CD4-positive, alpha-beta memory T cell (primary cell): ENCODE data around the gene CPT1C. TPM values are rescaled to one million over a fixed set of nuclear protein-coding genes. Genes with fewer than 3 reads are reported as not detected.
A peak's percentile ranks its signal among the peaks of the same experiment; 100 is the strongest.

Experiments
- CTCF ChIA-PET: fragments of 350-600 bp; sonication (Branson Sonifier 250); formaldehyde crosslinking; loops from one replicate; lab custom pipeline; 2021; ENCODE audit warnings: inconsistent platforms; ENCODE audit not compliant: partially characterized antibody; lab: Charles Lee
- POLR2A ChIA-PET: fragments of 350-600 bp; sonication (Branson Sonifier 250); formaldehyde crosslinking; loops from one replicate; lab custom pipeline; 2021; ENCODE audit not compliant: partially characterized antibody; lab: Charles Lee
- DNase-seq, 5 donors: peaks; one replicate each; pipeline versions ENCODE4 v3.0.0 to v3.0.0-alpha.2; 2020 to 2022; ENCODE audit warnings: mixed read lengths in 1 of 5
- H3K27ac ChIP-seq: one replicate; pipeline ENCODE4 v1.7.0; 2013; ENCODE audit warnings: low read depth, low read length
- H3K27me3 ChIP-seq: 2 replicates; pipeline ENCODE4 v1.7.0; 2013; ENCODE audit warnings: mild to moderate bottlenecking, low read length, moderate library complexity; ENCODE audit not compliant: insufficient read depth
- H3K36me3 ChIP-seq: 2 replicates; pipeline ENCODE4 v1.7.0; 2013; ENCODE audit warnings: mild to moderate bottlenecking, low read length, moderate library complexity; ENCODE audit not compliant: insufficient read depth
- H3K4me1 ChIP-seq: 2 replicates; pipeline ENCODE4 v1.7.0; 2013; ENCODE audit warnings: mild to moderate bottlenecking, low read length, moderate library complexity; ENCODE audit not compliant: insufficient read depth
- H3K4me3 ChIP-seq, 2 donors: one replicate each; pipeline ENCODE4 v1.7.0; 2013; ENCODE audit warnings: low read length in 2 of 2, mild to moderate bottlenecking in 1 of 2
- H3K9me3 ChIP-seq, 2 donors: one replicate each; pipeline ENCODE4 v1.7.0; 2013; ENCODE audit warnings: low read length in 2 of 2, control low read depth in 1 of 2; ENCODE audit not compliant: control insufficient read depth in 1 of 2
- H3K27ac Mint-ChIP-seq, 7 donors: one replicate each; pipeline ENCODE4 v1.8.0; 2020 to 2021; ENCODE audit warnings: mixed read lengths in 7 of 7, mild to moderate bottlenecking in 6 of 7, inconsistent platforms in 3 of 7, moderate library complexity in 3 of 7
- H3K27me3 Mint-ChIP-seq, 2 donors: one replicate each; pipeline ENCODE4 v1.8.0; 2020 to 2021; ENCODE audit warnings: mixed read lengths in 2 of 2
- H3K36me3 Mint-ChIP-seq, 2 donors: one replicate each; pipeline ENCODE4 v1.8.0; 2020 to 2021; ENCODE audit warnings: mixed read lengths in 2 of 2, inconsistent platforms in 1 of 2, mild to moderate bottlenecking in 1 of 2
- H3K4me1 Mint-ChIP-seq, 4 donors: one replicate each; pipeline ENCODE4 v1.8.0; 2020 to 2021; ENCODE audit warnings: mixed read lengths in 4 of 4, mild to moderate bottlenecking in 1 of 4
- H3K4me3 Mint-ChIP-seq, 8 donors: one replicate each; pipeline ENCODE4 v1.8.0; 2020 to 2021; ENCODE audit warnings: mixed read lengths in 8 of 8, mild to moderate bottlenecking in 7 of 8, moderate library complexity in 6 of 8, inconsistent platforms in 3 of 8
- H3K9me3 Mint-ChIP-seq, 8 donors: one replicate each; pipeline ENCODE4 v1.8.0; 2020 to 2021; ENCODE audit warnings: mixed read lengths in 8 of 8, mild to moderate bottlenecking in 5 of 8, inconsistent platforms in 3 of 8, moderate library complexity in 1 of 8
- intact Hi-C: fragments of 100-400 bp; cut with micrococcal nuclease; formaldehyde crosslinking; loops from one replicate; pipeline ENCODE4 v1.15.1; 2023
- polyA plus RNA-seq, 2 donors: library from polyadenylated mRNA; unstranded; fragments of 300-500 nt; fragmentation: Illumina TruSeq; gene quantifications; one replicate each; pipeline ENCODE4 v1.2.3, GENCODE V29; 2021
- total RNA-seq, 2 experiments: library from RNA; stranded (reverse); gene quantifications; one replicate each; pipeline ENCODE4 v1.2.3, GENCODE V29; 2021

The CPT1C gene
- total and polyA plus RNA-seq, 4 experiments from 2014 or later, result 0.24 to 1.5 (median 0.61) TPM

- H3K4me1 ChIP-seq, result peaks cover 27% of the 10 kb centered on the region
These were observed 579 bp downstream of the CPT1C start for GRCh38 chr19:49691243-49692146.

GRCh38 chr19:49692147-49692506 lies 1.2 kb downstream of the CPT1C start:
- no peaks in the 10 kb centered on the region for H3K36me3 ChIP-seq
- Mint-ChIP-seq H3K27ac (no peak overlapping the region), H3K4me3 (peak overlapping the region in 2 of 8 donors; percentile 12 to 17), H3K4me1 (peaks cover 14 to 27% (median 17%) of the 10 kb centered on the region in 4 donors), H3K27me3 (peaks cover 10 to 16% of the 10 kb centered on the region in 2 donors), H3K36me3 (peaks cover 3 to 11% of the 10 kb centered on the region in 2 donors), H3K9me3 (no peaks in the 10 kb centered on the region)
- no peak overlapping the region for H3K4me3 ChIP-seq
- peaks cover 27% of the 10 kb centered on the region for H3K4me1 ChIP-seq
- DNase-seq, result no peak
- intact Hi-C loops, result no loop called here
- peaks cover 4% of the 10 kb centered on the region for H3K27me3 ChIP-seq
- no peak overlapping the region for H3K27ac ChIP-seq
- CTCF ChIA-PET, result no interaction called here
- POLR2A ChIA-PET, result interaction anchor here (0.8 kb wide), 1 partner anchor 52 kb away, joined by 3 read pairs; no protein-coding TSS in a partner anchor
- H3K9me3 ChIP-seq, result no peaks in the 10 kb centered on the region

More at GRCh38 chr19:49691243-49692146, 579 bp downstream of the CPT1C start:
- Mint-ChIP-seq H3K27ac (peak overlapping the region in 2 of 7 donors; percentile 43 to 45), H3K27me3 (peaks cover 10 to 16% of the 10 kb centered on the region in 2 donors), H3K36me3 (peaks cover 3 to 11% of the 10 kb centered on the region in 2 donors), H3K4me3 (peak overlapping the region; percentile 85 to 94 (median 90)), H3K4me1 (peaks cover 14 to 27% (median 17%) of the 10 kb centered on the region in 4 donors), H3K9me3 (no peaks in the 10 kb centered on the region)
- Histone ChIP-seq H3K27me3 (peaks cover 4% of the 10 kb centered on the region), H3K9me3 (no peaks in the 10 kb centered on the region), H3K27ac (peak overlapping the region; percentile 30), H3K4me3 (peak overlapping the region in 1 of 2 donors; percentile 49), H3K36me3 (no peaks in the 10 kb centered on the region)
- DNase-seq, result no peak
- intact Hi-C loops, result no loop called here
- ChIA-PET CTCF (no interaction called here), POLR2A (interaction anchor here (0.8 to 1.0 kb wide), 2 partner anchors 14 to 51 kb away, joined by 3 read pairs; partner anchors contain the start of gene PRMT1)

GRCh38 chr19:49696115-49696514 lies 5.2 kb downstream of the CPT1C start:
- H3K4me1 Mint-ChIP-seq, result peaks cover 3 to 11% (median 4%) of the 10 kb centered on the region in 4 donors
- H3K9me3 Mint-ChIP-seq, result no peaks in the 10 kb centered on the region
- Histone ChIP-seq H3K27ac (no peak overlapping the region), H3K4me3 (no peak overlapping the region), H3K27me3 (peaks cover 4% of the 10 kb centered on the region), H3K9me3 (no peaks in the 10 kb centered on the region), H3K36me3 (no peaks in the 10 kb centered on the region), H3K4me1 (peaks cover 6% of the 10 kb centered on the region)
- CTCF ChIA-PET, result interaction anchor here (0.5 to 1.2 kb wide), 4 partner anchors 11 to 512 kb away, joined by 3 to 5 read pairs (median 4); no protein-coding TSS in a partner anchor
- POLR2A ChIA-PET, result no interaction called here
- H3K27ac Mint-ChIP-seq, result no peak overlapping the region
- intact Hi-C loops, result no loop called here
- no peak for DNase-seq
- H3K36me3 Mint-ChIP-seq, result no peaks in the 10 kb centered on the region
- no peak overlapping the region for H3K4me3 Mint-ChIP-seq
- H3K27me3 Mint-ChIP-seq, result peaks cover 4 to 8% of the 10 kb centered on the region in 2 donors

- Histone ChIP-seq H3K36me3 (no peaks in the 10 kb centered on the region), H3K4me3 (no peak overlapping the region), H3K27ac (no peak overlapping the region), H3K27me3 (peaks cover 4% of the 10 kb centered on the region), H3K9me3 (no peaks in the 10 kb centered on the region), H3K4me1 (no peaks in the 10 kb centered on the region)
- intact Hi-C loops, result no loop called here
- no peak for DNase-seq
- Mint-ChIP-seq H3K36me3 (no peaks in the 10 kb centered on the region), H3K27ac (peak overlapping the region in 1 of 7 donors; percentile 25), H3K4me1 (peaks cover 0 to 6% (median under 1%) of the 10 kb centered on the region in 4 donors), H3K4me3 (no peak overlapping the region), H3K27me3 (peaks cover 3 to 4% of the 10 kb centered on the region in 2 donors), H3K9me3 (no peaks in the 10 kb centered on the region)
- ChIA-PET POLR2A (no interaction called here), CTCF (interaction anchor here (1.0 kb wide), 1 partner anchor 12 kb away, joined by 4 read pairs; no protein-coding TSS in a partner anchor)
These were observed 5.9 kb downstream of the CPT1C start for GRCh38 chr19:49696865-49697264.

GRCh38 chr19:49699364-49699763 lies 8.4 kb downstream of the CPT1C start:
- Histone ChIP-seq H3K27ac (no peak overlapping the region), H3K27me3 (no peaks in the 10 kb centered on the region), H3K4me3 (no peak overlapping the region), H3K9me3 (no peaks in the 10 kb centered on the region), H3K36me3 (no peaks in the 10 kb centered on the region), H3K4me1 (no peaks in the 10 kb centered on the region)
- no peaks in the 10 kb centered on the region for H3K36me3 Mint-ChIP-seq
- intact Hi-C loops, result no loop called here
- H3K9me3 Mint-ChIP-seq, result no peaks in the 10 kb centered on the region
- CTCF ChIA-PET, result interaction anchor here (1.0 kb wide), 1 partner anchor 18 kb away, joined by 5 read pairs; no protein-coding TSS in a partner anchor
- peaks cover 0 to 2% of the 10 kb centered on the region in 2 donors for H3K27me3 Mint-ChIP-seq
- H3K4me1 Mint-ChIP-seq, result no peaks in the 10 kb centered on the region
- H3K27ac Mint-ChIP-seq, result no peak overlapping the region
- H3K4me3 Mint-ChIP-seq, result no peak overlapping the region
- POLR2A ChIA-PET, result no interaction called here
- no peak for DNase-seq

GRCh38 chr19:49700563-49700962 lies 9.6 kb downstream of the CPT1C start:
- H3K27ac ChIP-seq, result no peak overlapping the region
- H3K4me3 ChIP-seq, result no peak overlapping the region
- no peaks in the 10 kb centered on the region for H3K36me3 ChIP-seq
- no peaks in the 10 kb centered on the region for H3K9me3 Mint-ChIP-seq
- H3K9me3 ChIP-seq, result no peaks in the 10 kb centered on the region
- no peaks in the 10 kb centered on the region for H3K36me3 Mint-ChIP-seq
- H3K27me3 Mint-ChIP-seq, result peaks cover 0 to 2% of the 10 kb centered on the region in 2 donors
- DNase-seq, result no peak
- intact Hi-C loops, result no loop called here
- H3K4me3 Mint-ChIP-seq, result no peak overlapping the region
- no peaks in the 10 kb centered on the region for H3K4me1 Mint-ChIP-seq
- H3K4me1 ChIP-seq, result no peaks in the 10 kb centered on the region
- POLR2A ChIA-PET, result no interaction called here
- peak overlapping the region in 1 of 7 donors; percentile 22 for H3K27ac Mint-ChIP-seq
- H3K27me3 ChIP-seq, result no peaks in the 10 kb centered on the region
- CTCF ChIA-PET, result no interaction called here

- Mint-ChIP-seq H3K9me3 (no peaks in the 10 kb centered on the region), H3K4me1 (no peaks in the 10 kb centered on the region), H3K27me3 (peaks cover 0 to 2% of the 10 kb centered on the region in 2 donors), H3K36me3 (no peaks in the 10 kb centered on the region), H3K4me3 (no peak overlapping the region), H3K27ac (no peak overlapping the region)
- ChIA-PET CTCF (no interaction called here), POLR2A (no interaction called here)
- H3K27me3 ChIP-seq, result no peaks in the 10 kb centered on the region
- intact Hi-C loops, result no loop called here
- H3K36me3 ChIP-seq, result no peaks in the 10 kb centered on the region
- no peaks in the 10 kb centered on the region for H3K4me1 ChIP-seq
- H3K4me3 ChIP-seq, result no peak overlapping the region
- no peak overlapping the region for H3K27ac ChIP-seq
- no peaks in the 10 kb centered on the region for H3K9me3 ChIP-seq
- no peak for DNase-seq
These were observed 10.4 kb downstream of the CPT1C start for GRCh38 chr19:49701271-49701786.
